GM13977 (cell line): ENCODE results near the gene NINL.

Experiments
- DNase-seq: peaks from one replicate; pipeline ENCODE4 v3.0.0; 2012; ENCODE audit warnings: low spot score
- CTCF ChIP-seq: IDR thresholded peaks from 2 replicates; pipeline ENCODE4 v1.5.1; 2012; ENCODE audit warnings: mild to moderate bottlenecking, control low read depth; ENCODE audit not compliant: insufficient read depth; ENCODE audit errors: extremely low read depth, missing control alignments
- in situ Hi-C: fragments of 300-500 bp; cut with MboI; formaldehyde crosslinking; loops from one replicate; pipeline ENCODE4 v1.12.0; 2022; ENCODE audit warnings: low sequenced_read_pairs, low pct_unique_long_range_greater_than_20kb, mixed read lengths, inconsistent platforms; ENCODE audit not compliant: unreplicated experiment

The NINL gene

DNA sequence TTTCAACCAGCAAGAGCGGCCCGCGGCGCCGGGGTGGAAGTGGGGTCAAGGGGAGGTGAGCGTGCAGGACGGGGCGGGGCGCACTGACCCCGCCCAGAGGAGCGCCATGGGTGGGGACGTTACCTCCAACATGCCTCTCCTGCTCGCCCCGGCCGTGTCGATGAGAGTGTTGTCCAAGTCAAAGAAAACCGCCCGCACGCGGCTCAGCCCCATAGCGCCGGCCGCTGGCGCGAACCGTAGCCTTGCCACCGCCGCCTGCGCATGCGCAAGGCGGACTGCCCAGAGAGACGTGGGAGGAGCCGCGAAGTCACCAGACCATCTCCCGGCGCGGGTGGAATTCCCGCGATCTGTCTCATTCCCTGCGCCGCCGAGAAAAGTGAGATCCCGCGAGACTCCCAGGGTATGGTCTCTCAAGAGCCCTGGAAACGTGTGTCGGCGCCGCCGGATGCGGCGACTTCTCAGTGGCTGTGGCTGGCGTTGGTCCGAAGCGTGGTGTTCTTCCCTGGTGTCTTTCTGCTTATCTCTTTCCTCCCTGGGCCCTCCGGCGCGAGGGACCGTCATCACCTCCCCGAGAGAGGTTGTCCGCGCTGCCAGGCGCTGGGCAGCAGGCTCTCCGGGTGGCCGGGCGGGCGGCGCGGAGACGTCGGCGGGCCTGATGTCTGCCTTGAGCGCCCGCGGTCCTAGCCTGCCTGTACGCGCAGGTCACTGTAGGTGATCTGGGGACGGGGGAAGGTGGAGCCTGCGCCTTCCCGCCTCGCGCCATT, 38.6 kb upstream of the NINL start, which contains the start of gene NANP:
Gene NANP, minus strand, starts transcription at position 279 of the 764 bp plus-strand sequence. Its CDS starts 66 bp downstream, at position 213.
- DNase-seq, result peak; percentile 95
- in situ Hi-C loops, result no loop called here
- no peak for TF ChIP-seq CTCF

DNA sequence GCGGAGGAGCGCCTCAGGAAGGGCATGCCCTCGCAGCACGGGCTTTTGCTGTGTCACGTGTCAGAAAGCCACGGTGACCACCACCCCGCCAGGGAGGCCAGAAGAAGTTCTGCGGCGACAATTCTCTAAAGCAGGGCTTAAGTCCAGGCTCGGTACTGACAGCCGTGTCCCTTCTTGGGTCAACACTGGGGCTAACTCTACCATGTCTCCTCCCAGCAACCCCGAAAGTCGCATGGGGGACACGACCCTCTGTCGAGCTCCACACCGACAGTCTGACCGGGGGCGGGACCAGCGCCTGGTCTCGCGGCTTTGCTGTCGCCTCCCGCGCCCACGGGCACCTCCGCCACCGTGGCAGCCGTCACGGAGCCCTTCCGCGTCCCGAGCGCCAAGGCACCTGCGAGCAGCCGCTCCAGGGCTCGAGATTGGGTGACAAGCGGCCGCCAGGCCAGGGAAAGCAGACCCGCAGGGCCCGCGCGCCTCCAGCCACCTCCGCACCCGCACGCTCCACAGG, 37.9 kb upstream of the NINL start:
- peak; percentile 55 for DNase-seq
- in situ Hi-C loops, result no loop called here

GRCh38 chr20:25622450-25623224, 37.3 kb upstream of the NINL start:
- DNase-seq, result no peak
- TF ChIP-seq CTCF, result no peak
- in situ Hi-C loops, result no loop called here

More for the DNA sequence above, 37.9 kb upstream of the NINL start:
- no peak for TF ChIP-seq CTCF

DNA sequence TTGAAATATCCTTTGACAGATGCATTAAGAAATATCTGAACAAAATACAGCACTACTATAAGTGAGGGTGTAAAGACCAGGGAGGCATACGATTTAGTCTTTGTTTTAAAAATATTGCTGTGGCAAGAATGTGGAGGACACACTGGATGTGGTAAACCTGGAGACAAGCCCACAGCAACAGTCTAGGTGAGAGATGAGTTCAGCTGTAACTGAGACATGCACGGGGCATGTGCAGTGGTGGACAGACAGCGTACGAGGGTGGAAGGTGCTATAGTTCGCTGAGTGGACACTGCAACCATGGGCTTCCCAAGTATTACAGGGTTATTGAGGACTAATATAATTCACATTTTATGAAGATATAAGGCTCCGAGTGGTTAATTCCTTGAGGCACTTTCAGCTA, 36.7 kb upstream of the NINL start:
- DNase-seq, result no peak
- TF ChIP-seq CTCF, result no peak
- in situ Hi-C loops, result no loop called here

GRCh38 chr20:25619514-25619913, 34.2 kb upstream of the NINL start:
- in situ Hi-C loops, result no loop called here
- no peak for DNase-seq
- TF ChIP-seq CTCF, result no peak

DNA sequence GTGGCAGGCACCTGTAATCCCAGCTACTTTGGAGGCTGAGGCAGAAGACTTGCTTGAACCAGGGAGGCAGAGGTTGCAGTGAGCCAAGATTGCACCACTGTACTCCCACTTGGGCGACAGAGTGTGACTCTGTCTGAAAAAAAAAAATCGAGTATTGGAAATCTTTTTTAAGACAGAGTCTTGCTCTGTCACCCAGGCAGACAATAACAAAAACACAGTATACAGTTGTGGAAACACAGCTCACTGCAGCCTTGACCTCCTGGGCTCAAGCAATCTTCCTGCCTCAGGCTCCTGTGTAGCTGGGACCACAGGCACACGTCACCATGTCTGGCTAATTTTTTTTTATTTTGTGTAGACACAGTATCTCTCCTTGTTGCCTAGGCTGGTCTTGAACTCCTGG, 23.4 kb upstream of the NINL start:
- DNase-seq, result no peak
- TF ChIP-seq CTCF, result no peak
- in situ Hi-C loops, result no loop called here
